ENCODE measurements around the gene ABHD16A. TPM values are rescaled to one million over a fixed set of nuclear protein-coding genes. Genes with fewer than 3 reads are reported as not detected.

Gene ABHD16A
- total and polyA plus RNA-seq, 2 of the 13 experiments (the other 11 are each of a cell fraction or from before 2014, with no cell fraction given) = 43.5 to 45.4 TPM

GRCh38 chr6:31736021-31736767 lies 33.1 kb upstream of the ABHD16A start, which contains the start of gene CLIC1 (continued):
- TF ChIP-seq, protein P1, sequence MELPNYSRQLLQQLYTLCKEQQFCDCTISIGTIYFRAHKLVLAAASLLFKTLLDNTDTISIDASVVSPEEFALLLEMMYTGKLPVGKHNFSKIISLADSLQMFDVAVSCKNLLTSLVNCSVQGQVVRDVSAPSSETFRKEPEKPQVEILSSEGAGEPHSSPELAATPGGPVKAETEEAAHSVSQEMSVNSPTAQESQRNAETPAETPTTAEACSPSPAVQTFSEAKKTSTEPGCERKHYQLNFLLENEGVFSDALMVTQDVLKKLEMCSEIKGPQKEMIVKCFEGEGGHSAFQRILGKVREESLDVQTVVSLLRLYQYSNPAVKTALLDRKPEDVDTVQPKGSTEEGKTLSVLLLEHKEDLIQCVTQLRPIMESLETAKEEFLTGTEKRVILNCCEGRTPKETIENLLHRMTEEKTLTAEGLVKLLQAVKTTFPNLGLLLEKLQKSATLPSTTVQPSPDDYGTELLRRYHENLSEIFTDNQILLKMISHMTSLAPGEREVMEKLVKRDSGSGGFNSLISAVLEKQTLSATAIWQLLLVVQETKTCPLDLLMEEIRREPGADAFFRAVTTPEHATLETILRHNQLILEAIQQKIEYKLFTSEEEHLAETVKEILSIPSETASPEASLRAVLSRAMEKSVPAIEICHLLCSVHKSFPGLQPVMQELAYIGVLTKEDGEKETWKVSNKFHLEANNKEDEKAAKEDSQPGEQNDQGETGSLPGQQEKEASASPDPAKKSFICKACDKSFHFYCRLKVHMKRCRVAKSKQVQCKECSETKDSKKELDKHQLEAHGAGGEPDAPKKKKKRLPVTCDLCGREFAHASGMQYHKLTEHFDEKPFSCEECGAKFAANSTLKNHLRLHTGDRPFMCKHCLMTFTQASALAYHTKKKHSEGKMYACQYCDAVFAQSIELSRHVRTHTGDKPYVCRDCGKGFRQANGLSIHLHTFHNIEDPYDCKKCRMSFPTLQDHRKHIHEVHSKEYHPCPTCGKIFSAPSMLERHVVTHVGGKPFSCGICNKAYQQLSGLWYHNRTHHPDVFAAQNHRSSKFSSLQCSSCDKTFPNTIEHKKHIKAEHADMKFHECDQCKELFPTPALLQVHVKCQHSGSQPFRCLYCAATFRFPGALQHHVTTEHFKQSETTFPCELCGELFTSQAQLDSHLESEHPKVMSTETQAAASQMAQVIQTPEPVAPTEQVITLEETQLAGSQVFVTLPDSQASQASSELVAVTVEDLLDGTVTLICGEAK (IDR thresholded peaks at IDR 0.05) = no peak
- TF ChIP-seq, protein P1 (CRISPR knock-in tag; IDR thresholded peaks at IDR 0.05) = peak; percentile 67
- TF ChIP-seq ZNF564 (CRISPR knock-in tag; IDR thresholded peaks at IDR 0.05) (no peak), SALL1 (CRISPR knock-in tag; IDR thresholded peaks at IDR 0.05) (peak; percentile 71), ZNF362 (CRISPR knock-in tag; IDR thresholded peaks at IDR 0.05; ENCODE audit: borderline replicate concordance) (no peak), ZFP1 (CRISPR knock-in tag; IDR thresholded peaks at IDR 0.05) (0 out of 2 replicates have a peak, but pooled peaks have one; percentile 51), ZNF430 (CRISPR knock-in tag; IDR thresholded peaks at IDR 0.05) (peak; percentile 67; the same call in 1 of the 2 replicates)
- TF ChIP-seq, protein P2, sequence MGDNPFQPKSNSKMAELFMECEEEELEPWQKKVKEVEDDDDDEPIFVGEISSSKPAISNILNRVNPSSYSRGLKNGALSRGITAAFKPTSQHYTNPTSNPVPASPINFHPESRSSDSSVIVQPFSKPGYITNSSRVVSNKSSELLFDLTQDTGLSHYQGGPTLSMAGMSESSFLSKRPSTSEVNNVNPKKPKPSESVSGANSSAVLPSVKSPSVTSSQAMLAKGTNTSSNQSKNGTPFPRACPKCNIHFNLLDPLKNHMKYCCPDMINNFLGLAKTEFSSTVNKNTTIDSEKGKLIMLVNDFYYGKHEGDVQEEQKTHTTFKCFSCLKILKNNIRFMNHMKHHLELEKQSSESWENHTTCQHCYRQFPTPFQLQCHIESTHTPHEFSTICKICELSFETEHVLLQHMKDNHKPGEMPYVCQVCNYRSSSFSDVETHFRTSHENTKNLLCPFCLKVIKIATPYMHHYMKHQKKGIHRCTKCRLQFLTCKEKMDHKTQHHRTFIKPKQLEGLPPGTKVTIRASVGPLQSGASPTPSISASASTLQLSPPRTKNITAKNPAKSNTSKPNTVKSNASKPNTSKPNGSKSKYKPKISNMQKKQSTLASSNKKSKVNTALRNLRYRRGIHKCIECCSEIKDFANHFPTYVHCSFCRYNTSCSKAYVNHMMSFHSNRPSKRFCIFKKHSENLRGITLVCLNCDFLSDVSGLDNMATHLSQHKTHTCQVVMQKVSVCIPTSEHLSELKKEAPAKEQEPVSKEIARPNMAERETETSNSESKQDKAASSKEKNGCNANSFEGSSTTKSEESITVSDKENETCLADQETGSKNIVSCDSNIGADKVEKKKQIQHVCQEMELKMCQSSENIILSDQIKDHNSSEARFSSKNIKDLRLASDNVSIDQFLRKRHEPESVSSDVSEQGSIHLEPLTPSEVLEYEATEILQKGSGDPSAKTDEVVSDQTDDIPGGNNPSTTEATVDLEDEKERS (CRISPR knock-in tag; IDR thresholded peaks at IDR 0.05) = peak; percentile 37; the same call in 1 of the 2 replicates
- TF ChIP-seq, protein P3, sequence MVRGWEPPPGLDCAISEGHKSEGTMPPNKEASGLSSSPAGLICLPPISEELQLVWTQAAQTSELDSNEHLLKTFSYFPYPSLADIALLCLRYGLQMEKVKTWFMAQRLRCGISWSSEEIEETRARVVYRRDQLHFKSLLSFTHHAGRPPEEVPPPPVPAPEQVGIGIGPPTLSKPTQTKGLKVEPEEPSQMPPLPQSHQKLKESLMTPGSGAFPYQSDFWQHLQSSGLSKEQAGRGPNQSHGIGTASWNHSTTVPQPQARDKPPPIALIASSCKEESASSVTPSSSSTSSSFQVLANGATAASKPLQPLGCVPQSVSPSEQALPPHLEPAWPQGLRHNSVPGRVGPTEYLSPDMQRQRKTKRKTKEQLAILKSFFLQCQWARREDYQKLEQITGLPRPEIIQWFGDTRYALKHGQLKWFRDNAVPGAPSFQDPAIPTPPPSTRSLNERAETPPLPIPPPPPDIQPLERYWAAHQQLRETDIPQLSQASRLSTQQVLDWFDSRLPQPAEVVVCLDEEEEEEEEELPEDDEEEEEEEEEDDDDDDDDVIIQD (CRISPR knock-in tag; IDR thresholded peaks at IDR 0.05; ENCODE audit: low read depth) = peak; percentile 82; the same call in 1 of the 2 replicates
